GM12873 (cell line): ENCODE measurements around the gene HDHD2.

Experiments
- TF ChIP-seq, protein P1 (sequence below): IDR thresholded peaks from 2 replicates; pipeline ENCODE4 v1.5.1; 2012; ENCODE audit warnings: low read depth, mild to moderate bottlenecking, moderate library complexity, low read length, control low read depth; ENCODE audit not compliant: insufficient read depth; ENCODE audit errors: missing control alignments

HDHD2 gene

GRCh38 chr18:47163241-47163640 is 12.9 kb upstream of the HDHD2 start:
- TF ChIP-seq, protein P1, sequence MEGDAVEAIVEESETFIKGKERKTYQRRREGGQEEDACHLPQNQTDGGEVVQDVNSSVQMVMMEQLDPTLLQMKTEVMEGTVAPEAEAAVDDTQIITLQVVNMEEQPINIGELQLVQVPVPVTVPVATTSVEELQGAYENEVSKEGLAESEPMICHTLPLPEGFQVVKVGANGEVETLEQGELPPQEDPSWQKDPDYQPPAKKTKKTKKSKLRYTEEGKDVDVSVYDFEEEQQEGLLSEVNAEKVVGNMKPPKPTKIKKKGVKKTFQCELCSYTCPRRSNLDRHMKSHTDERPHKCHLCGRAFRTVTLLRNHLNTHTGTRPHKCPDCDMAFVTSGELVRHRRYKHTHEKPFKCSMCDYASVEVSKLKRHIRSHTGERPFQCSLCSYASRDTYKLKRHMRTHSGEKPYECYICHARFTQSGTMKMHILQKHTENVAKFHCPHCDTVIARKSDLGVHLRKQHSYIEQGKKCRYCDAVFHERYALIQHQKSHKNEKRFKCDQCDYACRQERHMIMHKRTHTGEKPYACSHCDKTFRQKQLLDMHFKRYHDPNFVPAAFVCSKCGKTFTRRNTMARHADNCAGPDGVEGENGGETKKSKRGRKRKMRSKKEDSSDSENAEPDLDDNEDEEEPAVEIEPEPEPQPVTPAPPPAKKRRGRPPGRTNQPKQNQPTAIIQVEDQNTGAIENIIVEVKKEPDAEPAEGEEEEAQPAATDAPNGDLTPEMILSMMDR: no peak

- TF ChIP-seq, protein P1: no peak
Measured at GRCh38 chr18:47160256-47160655, 10.0 kb upstream of the HDHD2 start.

DNA sequence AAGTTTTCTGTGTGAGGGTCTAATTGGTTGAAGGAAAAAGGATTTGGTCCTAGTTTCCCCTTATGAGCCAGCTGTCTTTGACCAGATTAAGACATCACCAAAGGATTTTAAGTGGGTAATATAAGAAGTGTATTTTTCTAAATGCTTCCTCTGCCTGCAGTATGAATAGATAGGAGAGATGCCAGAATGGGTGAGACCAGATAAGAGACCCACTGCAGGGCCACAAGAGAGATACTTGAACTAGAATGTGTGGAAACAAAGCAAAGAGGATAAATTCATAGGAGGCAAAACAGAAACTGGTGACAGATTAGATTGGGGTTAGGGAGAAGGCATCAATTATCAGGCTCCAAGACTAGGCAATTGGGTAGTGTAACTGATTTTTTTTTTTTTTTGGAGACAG is 1.1 kb upstream of the HDHD2 start:
- TF ChIP-seq, protein P1: no peak

DNA sequence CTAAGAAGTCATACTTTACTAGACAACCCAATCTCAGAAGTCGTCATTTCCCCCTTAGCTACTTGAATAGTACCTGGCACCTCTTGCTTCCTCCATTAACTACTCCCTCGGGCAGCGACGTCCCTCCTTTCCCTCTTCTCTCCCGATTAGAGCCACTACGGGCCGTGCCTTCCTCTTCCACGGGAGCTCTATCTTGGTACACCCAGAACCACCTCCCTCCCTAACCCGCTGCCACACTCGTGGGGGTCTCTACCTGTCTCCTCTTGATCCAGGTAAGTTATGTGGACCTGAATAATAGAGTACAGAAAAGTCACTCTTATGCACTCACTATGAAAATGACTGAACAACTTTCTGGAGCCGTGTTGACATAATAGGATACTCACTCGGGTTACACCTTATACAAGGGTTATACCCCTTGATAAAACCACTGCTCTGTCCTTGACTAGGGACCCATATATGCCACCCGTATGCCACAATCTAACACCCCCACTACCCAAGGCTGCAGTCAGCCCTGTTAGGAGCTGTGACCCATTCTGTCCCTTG is 595 bp upstream of the HDHD2 start:
- TF ChIP-seq, protein P1: no peak

- TF ChIP-seq, protein P1: no peak
Measured at GRCh38 chr18:47149457-47150028, 757 bp downstream of the HDHD2 start.

- TF ChIP-seq, protein P1: no peak
Measured at GRCh38 chr18:47146206-47146605, 4.1 kb downstream of the HDHD2 start.

GRCh38 chr18:47143899-47144485 is 6.3 kb downstream of the HDHD2 start:
- TF ChIP-seq, protein P1: no peak
